Islet of Langerhans (tissue), 1 donor: ENCODE results near the gene ILF2.
"Not testable (repeated sequence)": the region's sequence is repeated elsewhere in the genome, so short reads cannot be mapped to it uniquely, and the experiment has no call there.

Experiments
- FAIRE-seq: peaks from one replicate; lab custom pipeline; 2011; peaks lifted over from hg19 to GRCh38; lab: Jason Lieb, UNC

ILF2 gene

DNA sequence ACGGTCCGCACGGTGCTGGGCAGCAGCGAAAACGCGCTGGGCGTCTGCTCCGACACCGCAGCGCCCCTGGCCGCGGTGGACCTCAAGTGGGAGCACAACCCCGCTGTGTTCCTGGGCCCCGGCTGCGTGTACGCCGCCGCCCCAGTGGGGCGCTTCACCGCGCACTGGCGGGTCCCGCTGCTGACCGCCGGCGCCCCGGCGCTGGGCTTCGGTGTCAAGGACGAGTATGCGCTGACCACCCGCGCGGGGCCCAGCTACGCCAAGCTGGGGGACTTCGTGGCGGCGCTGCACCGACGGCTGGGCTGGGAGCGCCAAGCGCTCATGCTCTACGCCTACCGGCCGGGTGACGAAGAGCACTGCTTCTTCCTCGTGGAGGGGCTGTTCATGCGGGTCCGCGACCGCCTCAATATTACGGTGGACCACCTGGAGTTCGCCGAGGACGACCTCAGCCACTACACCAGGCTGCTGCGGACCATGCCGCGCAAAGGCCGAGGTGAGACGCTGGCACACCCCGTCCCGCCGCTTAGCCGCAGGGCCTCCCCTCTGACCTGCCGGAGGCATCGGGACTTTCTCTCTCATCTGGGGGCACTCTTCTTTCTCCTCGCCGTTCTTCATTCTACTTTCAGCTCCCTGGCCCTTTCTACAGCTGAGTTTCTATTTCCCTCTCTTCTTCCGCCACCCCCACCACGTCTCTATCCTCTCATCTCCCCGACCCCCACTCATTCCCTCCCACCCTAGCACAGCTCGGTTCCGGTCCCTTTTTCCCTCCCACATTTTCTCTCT lies 8.7 kb upstream of the ILF2 start:
- FAIRE-seq, result no peak

DNA sequence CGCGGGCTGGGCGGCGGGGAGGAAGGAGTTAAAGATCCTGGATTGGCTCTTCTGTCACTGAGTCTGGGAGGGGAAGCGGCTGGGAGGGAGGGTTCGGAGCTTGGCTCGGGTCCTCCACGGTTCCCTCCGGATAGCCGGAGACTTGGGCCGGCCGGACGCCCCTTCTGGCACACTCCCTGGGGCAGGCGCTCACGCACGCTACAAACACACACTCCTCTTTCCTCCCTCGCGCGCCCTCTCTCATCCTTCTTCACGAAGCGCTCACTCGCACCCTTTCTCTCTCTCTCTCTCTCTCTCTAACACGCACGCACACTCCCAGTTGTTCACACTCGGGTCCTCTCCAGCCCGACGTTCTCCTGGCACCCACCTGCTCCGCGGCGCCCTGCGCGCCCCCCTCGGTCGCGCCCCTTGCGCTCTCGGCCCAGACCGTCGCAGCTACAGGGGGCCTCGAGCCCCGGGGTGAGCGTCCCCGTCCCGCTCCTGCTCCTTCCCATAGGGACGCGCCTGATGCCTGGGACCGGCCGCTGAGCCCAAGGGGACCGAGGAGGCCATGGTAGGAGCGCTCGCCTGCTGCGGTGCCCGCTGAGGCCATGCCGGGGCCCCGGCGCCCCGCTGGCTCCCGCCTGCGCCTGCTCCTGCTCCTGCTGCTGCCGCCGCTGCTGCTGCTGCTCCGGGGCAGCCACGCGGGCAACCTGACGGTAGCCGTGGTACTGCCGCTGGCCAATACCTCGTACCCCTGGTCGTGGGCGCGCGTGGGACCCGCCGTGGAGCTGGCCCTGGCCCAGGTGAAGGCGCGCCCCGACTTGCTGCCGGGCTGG lies 7.9 kb upstream of the ILF2 start, which contains the start of gene NPR1:
Gene NPR1, plus strand, starts transcription at position 170 of the 818 bp plus-strand sequence. Its CDS starts 421 bp downstream, at position 591.
- no peak for FAIRE-seq

DNA sequence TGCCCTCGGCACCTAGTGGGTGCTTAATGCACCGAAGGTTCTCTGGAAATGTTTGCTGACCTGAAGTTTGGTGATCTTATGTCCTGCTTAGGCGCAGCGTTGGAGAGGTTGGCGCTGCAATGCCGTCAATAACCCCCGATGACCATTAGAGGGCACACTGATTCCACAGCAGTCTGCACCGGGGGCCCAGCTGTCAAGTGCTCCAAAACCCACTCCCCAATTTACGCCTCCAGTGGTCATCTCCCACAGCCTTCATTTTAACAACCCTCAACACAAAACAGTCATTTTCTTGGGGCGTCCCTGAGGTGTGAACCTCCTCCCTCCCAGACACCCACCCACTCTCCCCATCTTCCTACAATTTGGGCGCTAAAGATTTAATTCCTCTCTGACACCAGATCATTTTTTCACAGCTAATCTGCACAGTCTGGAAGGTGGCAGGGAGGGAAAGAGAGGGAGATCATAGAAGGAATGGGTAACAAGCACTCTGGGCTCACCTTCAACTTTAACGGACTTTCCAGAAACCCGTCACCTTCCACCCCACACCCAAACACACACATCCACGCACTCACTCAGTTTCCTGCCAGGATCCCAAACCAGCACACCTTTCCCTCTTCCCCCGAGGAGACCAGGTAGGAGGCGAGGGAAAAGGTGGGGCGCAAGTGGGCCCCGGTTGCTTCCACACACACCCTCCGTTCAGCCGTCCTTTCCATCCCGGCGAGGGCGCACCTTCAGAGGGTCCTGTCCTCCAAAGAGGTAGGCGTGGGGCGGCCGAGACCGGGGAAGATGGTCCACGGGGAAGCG lies 7.1 kb upstream of the ILF2 start:
- FAIRE-seq, result peak; percentile 58

DNA sequence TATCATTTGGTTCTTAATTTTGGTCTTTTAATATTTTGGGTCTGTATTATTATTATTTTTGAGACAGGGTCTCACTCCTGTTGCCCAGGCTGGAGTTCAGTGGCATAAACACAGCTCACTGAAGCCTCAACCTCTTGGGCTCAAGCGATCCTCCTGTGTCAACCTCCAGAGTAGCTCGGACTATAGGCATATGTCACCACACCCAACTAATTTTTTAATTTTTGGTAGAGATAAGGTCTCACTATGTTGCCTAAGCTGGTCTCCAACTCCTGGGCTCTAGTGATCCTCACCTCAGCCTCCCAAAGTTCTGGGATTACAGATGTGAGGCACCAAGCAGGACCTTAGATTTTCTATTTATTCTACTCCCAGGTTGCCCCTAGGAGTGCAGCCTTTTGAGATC lies 2.7 kb upstream of the ILF2 start:
- no peak for FAIRE-seq

DNA sequence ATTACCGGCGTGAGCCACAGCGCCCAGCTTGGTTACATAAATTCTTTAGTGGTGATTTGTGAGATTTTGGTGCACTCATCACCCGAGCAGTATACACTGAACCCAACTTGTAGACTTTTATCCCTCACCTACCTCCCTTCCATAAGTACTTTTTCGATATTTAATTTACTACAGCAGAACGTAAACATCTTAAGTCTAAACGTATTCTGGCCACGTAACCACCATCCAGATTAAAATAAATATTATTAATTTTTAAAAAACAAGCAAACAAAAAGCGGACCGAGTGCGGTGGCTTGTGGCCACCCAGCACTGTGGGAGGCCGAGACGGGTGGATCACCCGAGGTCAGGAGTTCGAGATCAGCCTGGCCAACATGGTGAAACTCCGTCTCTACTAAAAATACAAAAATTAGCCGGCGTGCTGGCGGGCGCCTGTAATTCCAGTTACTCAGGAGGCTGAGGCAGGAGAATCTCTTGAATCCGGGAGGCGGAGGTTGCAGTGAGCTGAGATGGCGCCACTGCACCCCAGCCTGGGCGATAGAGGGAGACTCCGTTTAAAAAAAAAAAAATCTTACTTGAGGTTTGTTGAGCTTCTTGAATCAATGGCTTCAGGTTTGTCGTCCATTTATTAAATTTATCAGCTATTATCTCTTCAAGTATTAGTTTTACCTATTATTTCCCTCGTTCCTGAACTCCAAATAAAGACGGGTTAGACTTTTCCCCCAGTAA lies 998 bp upstream of the ILF2 start:
- FAIRE-seq, result not testable (repeated sequence)

DNA sequence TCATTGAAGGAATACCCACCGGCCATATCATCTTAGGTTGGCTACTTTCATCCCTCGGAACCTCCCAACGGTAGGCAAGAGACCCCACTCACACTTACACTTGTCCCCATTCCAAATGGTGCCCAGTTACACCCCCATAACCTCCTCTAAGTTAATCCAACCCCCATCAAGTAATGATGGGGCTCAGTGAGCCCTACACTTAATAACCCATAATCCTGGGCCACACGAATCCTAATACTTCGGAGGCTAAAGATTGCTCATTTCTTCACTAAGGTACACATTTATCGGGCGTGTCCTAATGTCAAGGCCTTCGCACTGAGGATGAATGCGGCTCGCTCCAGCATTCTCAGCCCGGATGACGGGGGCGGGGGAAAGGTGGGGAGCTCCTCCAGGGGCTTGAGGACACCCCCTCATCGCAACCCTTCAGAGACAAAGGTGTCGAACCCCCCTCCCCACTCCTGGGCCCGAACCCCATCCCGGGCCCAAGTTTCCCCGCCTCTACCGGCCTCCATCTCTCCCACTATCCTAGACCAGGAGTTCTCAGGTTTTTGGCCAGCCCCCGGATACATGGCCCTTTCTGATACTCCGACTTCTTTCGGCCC lies 435 bp downstream of the ILF2 start:
- no peak for FAIRE-seq

DNA sequence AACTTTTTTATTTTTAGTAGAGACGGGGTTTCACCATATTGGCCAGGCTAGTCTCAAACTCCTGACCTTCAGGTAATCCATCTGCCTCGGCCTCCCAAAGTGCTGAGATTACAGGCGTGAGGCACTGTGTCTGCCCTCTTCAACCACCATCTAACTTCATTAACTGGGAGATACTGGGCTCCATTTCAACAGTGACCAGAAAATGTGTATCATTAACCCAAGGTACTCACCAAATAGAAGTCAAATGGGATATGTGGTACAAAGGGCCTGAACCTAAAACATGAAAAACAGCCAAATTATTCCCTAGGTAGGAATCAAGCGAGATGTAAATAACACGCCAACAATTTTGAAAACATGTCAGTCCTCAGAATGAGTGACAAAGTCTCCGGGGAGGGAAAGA lies 1.2 kb downstream of the ILF2 start:
- no peak for FAIRE-seq

DNA sequence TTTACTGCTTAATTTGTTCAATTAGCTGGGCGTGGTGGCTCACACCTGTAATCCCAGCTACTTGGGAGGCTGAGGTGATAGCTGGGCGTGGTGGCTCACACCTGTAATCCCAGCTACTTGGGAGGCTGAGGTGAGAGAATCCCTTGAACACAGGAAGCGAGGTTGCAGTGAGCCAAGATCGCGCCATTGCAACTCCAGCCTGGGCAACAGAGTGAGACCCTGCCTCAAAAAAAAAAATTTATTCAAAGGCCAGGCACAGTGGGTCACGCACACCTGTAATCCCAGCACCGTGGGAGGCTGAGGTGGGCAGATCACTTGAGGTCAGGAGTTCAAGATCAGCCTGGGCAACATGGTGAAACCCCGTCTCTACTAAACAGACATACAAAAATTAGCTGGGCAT lies 2.1 kb downstream of the ILF2 start:
- not testable (repeated sequence) for FAIRE-seq

DNA sequence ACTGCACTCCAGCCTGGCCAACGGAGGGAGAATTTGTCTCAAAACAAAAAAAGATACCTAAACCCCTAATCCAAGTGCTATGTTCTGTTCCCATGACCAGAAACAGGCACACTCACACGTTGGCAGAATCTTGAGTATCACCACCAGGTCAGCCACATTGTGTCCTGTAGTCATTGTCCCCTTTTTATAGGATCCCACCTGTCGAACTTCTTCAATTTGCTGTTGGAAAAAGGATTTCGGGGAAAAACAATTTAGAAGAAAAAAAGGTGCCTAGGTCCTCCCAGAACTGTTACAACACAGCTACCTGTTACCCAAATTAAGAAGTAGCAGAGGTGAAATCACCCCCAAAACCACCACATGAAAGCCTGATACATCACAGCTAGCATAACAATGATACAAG lies 3.4 kb downstream of the ILF2 start:
- FAIRE-seq, result no peak

DNA sequence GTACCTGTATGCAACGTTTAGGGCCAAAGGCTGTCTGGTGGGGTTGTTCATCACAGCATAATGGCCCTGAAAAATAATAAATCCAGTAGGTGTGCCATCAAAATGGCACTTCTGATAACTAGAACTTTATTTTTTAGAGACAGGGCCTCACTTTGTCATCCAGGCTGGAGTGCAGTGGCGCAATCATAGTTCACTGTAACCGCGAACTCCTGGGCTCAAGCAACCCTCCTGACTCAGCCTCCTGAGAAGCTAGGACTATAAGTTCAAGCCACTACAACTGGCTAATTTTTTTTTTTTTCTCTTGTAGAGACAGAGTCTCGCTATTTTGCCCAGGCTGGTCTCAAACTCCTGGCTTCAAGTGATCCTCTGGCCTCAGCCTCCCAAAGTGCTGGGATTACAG lies 7.6 kb downstream of the ILF2 start:
- FAIRE-seq, result no peak

DNA sequence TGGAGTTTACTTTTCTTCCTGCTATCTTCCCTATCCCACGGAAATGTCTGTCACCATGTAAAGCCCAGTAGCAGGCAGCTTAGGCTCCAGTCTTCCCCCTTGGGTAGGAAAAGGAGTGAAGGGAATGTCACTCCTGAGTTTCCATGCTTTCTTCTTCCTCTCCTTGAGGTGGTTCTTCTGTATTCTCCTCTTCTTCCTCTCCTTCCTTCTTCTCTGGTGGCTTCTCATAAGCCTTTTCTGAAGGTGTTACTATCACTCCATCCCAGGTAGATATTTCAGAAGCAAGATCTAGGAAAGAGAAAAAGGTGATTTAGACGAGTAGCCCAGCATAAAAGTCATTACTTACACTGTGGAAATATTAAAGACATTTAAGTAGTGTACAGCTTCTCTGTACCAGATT lies 8.5 kb downstream of the ILF2 start:
- FAIRE-seq, result no peak

DNA sequence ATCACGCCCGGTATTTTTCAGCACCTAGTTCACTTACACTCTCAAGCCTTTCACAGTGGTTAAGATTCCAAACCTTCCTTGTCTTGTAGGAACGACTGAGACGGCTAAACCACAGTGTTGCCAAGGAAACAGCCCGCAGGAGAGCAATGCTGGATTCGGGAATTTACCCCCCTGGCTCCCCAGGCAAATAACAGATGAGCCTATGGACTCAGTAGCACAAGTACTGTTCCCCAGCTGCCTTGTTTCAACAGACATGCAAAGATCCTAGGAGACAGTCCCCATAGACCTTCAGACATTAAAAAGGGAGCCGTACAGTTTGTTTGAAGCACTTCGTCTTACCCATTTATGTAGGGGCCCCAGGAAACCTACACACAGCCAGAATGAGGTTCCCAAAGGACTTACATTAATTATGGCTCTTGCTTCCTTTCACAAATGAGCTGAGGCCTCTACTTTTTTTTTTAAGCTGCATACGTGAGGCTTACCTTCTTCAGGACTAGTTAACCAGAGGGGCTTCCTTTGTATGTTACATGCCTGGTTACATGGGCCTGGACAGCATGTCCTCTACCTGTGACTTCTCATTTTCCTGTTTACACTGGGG lies 9.6 kb downstream of the ILF2 start:
- no peak for FAIRE-seq

DNA sequence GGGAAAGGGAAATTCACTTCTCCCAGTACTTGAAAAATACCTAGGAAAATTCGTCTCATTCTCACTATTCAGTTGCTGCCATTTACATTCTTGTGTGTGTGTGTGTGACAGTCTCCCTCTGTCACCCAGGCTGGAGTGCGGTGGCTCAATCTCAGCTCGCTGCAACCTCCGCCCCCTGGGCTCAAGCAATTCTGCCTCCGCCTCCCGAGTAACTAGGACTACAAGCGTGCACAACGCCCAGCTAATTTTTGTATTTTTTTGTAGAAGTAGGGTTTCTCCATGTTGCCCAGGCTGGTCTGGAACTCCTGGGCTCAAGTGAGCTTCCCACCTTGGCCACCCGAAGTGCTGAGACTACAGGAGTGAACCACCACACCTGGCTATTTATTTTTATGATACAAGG lies 11.1 kb downstream of the ILF2 start:
- no peak for FAIRE-seq

DNA sequence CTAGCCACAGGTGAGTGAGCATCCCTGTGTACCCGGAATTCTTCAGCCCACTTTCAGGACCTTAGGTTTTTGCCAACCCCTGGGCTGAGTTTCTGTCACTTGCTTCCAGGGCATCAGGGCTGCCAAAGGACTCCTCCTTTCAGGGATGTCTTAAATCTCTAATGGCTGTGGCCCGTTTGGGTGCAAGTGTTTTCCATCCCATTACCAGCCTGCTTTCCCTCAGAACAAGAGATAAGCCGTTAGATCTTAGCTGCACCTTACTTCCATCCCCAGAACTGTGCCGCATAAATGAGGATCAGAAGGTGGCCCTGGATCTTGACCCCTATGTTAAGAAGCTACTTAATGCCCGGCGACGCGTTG lies 11.6 kb downstream of the ILF2 start:
- FAIRE-seq, result no peak

DNA sequence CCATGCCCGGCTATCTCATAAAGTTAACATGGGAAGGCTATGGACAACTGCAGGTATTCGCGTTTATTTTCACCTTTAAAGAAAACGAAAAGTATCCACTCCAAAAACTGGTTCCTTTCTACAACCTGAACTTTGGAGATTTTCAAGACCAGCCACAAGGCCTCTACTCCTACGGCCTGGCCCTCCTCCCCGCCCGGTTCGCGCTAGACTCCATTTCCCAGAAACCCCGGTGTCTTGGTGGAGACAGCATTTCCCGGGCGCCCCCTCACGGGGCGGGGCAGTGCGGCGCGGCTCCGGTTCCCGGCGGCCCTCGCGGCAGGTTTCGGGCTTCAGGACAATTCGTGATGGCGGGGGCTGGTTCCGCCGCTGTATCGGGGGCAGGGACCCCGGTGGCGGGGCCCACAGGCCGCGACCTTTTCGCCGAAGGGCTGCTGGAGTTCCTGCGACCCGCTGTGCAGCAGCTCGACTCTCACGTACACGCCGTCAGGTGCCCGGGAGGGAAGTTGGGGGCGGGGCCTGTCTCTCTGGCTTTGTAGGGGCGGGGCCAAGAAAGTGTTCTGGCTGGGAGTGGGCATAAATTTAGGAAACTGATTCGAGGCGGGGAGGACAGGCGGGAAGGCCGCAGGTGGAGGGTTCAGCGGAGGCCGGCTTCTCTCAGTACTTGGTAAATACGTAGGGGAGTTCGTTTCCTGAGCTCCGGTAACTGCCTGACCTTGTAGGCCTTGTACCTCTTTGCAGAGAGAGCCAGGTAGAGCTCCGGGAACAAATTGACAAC lies 12.2 kb downstream of the ILF2 start, which contains the start of gene SNAPIN:
Gene SNAPIN, plus strand, starts transcription at position 304 of the 775 bp plus-strand sequence. Its CDS starts 41 bp downstream, at position 345.
- FAIRE-seq, result no peak

DNA sequence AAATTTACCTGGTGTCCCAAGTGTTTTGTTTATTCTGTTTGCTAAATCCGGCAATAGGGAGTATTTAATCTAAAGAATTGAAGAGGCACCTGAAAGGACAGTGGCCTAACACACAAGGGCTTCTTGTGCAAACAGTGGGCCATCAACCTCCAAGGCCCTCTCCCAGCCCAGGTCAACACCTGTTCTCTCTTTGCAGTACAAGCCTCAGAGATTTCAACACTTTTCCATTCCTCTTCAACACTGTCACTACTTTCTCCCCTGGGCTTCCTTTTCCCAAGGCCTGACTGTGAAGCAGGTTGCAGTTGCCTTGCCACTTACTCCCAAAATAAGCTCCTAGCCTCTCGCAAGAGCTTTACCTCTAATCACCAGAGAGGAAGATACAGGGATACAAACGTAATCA lies 15.5 kb downstream of the ILF2 start:
- no peak for FAIRE-seq

DNA sequence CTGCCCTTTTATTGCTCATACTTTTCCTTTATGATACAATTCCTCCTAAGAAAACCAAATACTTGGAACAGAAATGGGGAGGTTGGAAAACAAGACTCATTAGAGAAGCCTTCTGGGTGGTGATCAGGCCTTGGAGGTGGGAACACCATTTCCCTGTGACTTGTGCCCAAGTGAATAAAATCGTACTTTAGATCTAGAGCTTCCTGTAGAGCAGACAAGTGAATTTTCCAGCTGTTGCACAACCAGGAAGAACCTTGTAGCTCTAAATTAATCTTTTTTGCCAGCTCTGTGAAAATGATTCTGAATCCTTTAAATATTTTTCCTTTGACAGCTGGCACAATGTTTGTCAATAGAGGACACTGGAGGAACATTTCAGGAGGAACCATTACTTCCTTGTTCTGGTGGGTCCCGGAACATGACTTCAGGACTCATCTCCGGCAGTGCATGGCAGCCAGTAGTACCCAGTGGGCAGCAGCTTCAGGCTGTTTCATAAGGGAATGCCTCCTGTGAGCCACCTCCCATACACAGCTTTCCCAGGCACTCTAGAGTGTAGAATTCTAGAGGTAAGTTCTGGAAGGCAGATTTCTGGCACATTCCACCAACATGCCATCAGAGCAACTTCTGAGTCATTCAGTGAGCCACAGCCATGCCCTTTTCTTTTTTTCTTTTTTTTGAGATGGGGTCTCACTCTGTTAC lies 17.8 kb downstream of the ILF2 start:
- FAIRE-seq, result no peak

DNA sequence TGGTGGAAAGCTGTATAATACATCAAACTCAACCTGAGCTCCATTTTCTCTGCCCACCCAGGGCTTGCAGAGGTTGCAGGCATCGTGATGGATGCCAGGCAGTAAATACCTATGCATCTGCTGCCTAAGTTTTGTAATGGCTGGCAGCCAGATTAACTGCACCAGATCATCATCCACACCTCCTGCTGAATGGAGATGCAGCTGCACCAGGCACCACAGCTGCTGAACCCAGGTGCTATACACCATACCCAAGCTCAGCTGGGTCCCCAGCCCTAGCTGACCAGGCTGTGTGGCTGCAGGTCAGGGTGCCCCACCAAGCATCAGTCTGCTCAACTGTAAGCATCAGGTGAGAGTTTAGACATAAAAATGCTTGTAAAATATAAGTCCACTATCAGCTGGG lies 19.0 kb downstream of the ILF2 start:
- no peak for FAIRE-seq

DNA sequence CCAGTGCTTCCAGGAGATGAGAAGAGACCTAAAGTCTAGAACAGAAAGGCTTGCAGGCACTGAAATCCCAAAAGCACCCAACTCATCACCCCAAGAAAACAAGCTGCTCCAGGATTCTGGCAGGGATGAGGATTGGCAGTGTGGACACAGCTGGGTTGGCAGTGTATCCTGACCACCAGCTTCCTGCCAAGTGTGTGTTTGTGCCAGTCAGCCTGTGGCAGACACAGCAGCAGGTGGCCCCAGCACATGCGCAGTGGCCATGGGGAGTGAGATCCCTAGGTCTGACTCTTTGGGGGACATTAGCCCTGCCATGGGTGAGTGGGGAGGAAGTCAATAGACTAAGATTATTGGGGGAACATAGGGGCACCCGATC lies 20.9 kb downstream of the ILF2 start:
- no peak for FAIRE-seq
